Stimulated activated CD8-positive, alpha-beta memory T cell treated with anti-CD3 and anti-CD28 coated beads, Interleukin-7, amount 100 ng/mL, for 1 hour (primary cell): Measurements from ENCODE around the gene CBX2.

Experiments used
- DNase-seq, 2 donors: peaks; one replicate each; pipeline ENCODE4 v3.0.0-alpha.2; 2020; ENCODE audit warnings: low read depth in 2 of 2

CBX2 gene

DNA sequence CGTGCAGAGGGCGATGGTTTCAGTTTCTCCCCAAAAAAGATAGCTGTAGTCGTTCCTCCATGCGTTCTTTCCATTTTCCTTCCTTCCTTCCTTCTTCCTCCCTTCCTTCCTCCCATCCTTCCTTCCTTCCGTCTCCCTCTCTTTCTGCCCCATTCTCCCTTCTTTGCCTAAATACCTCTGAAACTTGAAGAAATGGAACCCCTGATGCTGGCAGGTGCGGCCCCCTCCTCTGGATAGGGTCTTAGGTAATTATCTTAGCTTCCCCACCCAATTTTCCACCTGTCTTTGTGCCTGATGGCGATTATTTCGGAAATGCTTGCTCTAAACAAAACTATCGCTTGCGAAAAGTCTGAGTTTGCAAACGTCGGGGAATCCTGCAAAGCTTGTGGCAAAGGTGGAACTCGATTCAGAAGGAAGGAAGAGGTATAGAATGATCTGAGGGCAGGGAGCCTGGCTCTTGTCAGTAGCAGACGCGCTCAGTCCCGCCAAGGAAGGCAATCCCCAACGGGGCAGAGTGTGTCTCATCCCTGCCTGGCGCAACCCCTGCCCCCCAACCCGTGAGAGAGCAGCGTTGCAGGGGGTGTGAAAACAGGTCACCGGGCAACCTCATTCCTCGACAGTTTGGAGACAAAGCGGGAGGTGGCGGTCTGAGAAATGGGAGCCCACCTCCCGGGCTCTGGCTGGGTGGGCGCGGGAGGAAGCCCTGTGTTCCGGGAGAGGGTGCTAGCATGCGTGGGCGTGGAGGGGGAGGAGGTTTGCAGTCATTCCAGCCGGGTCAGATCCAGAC, 21.8 kb downstream of the CBX2 start:
- no peak for DNase-seq

DNA sequence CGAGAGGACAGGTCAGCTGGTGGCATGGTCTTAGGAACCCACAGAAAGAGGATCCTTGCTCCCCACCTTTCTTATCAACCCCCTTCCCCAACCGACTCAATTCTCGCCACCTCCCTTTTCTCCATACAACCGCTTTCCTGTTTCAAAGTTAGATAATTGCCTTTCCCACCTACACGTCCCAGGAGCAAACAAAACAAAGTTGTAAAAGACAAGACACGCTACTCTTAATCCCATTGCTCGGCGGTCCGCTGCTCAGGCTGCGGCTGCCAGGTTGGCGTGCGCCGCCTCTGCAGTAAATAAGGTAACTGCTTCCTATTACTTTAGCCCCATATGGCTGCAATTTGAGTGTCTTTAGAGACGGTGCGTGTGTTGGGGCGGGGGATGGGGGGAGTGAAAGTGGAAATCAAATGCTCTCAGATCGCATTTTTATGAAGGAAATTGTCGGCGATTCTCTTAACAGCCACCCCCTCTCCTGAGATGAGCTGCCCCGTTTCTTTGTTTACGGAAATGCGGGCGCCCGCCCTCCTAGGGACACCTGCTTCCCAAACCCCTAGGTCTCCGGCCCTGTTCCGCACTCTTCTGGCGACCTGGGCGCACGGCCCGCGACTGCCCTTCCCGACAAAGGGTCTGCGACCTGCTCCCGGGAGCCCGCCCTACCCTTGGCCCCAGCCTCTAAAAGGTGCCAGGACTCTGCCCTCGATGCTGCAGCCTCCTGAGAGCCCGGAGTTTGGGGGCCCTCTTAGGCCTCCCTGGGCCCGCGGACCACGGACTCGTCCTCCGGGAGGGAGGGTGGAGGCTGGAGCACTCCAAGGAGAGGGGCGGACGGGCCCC, 22.6 kb downstream of the CBX2 start:
- DNase-seq, result no peak

DNA sequence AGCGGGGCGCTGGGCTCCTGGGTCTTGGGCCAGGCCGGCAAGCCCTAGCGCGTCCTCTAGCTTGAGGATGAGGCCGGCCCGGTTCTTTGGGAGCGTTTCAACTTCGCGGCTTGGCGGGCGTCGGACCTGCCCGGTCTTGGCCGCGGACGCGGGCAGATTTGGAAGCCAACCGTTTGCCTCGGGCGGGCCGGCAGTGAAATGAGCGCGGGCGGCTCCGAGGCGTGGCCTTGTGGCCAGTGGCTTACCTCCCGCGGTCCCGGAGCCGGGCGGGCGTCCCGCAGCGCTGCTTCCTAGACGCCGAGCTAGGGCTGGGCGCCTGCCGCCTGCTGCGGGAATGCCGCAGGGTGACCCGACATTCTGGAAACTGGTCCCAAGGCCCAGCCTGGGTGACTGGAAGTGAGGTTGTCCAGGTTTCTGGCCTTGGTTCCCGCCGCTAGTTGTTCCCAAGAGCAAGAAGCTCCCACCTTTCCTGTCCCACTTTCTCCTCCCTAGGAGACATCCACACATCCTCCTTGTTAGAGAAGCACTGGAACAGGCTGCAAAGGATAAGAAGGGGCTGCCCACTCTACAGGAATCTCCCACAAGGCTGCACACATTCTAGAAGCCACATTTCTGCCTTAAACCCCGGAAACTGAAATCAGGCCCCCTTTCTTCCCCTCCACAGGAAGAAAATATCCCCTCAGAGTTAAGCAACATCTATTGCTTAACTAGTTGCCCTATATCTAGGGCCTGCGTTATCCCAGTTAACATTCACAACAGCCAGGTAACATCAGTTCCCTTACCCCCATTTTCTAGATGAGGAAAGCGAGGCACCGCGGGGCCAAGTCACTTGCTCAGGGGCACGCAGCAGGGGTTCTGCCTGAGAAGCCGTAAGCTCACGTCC, 23.4 kb downstream of the CBX2 start:
- no peak for DNase-seq

- no peak for DNase-seq
Observed at GRCh38 chr17:79802039-79802735, 24.2 kb downstream of the CBX2 start.

- no peak for DNase-seq
Observed at GRCh38 chr17:79802736-79803420, 24.9 kb downstream of the CBX2 start.

- DNase-seq, result no peak
Observed at GRCh38 chr17:79803421-79803996, 25.6 kb downstream of the CBX2 start.

GRCh38 chr17:79803997-79804855, 26.3 kb downstream of the CBX2 start:
- no peak for DNase-seq

GRCh38 chr17:79804856-79805696, 27.1 kb downstream of the CBX2 start:
- DNase-seq, result no peak

DNA sequence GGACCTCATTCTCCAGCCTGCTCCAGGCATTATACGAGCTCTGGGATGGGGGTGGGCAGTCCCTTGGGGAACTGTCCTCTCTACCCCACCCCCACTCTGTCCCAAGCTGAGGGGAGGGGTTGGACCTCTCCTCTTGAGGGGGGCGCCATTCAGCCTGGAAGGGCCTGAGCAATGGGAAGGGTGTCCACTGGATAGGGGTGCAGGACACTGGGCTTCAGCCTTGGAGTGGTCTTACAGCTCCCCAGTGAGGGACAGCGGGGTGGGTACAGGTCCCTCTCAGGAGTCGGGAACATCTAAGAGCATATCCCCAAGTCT, 28.5 kb downstream of the CBX2 start:
- no peak for DNase-seq

DNA sequence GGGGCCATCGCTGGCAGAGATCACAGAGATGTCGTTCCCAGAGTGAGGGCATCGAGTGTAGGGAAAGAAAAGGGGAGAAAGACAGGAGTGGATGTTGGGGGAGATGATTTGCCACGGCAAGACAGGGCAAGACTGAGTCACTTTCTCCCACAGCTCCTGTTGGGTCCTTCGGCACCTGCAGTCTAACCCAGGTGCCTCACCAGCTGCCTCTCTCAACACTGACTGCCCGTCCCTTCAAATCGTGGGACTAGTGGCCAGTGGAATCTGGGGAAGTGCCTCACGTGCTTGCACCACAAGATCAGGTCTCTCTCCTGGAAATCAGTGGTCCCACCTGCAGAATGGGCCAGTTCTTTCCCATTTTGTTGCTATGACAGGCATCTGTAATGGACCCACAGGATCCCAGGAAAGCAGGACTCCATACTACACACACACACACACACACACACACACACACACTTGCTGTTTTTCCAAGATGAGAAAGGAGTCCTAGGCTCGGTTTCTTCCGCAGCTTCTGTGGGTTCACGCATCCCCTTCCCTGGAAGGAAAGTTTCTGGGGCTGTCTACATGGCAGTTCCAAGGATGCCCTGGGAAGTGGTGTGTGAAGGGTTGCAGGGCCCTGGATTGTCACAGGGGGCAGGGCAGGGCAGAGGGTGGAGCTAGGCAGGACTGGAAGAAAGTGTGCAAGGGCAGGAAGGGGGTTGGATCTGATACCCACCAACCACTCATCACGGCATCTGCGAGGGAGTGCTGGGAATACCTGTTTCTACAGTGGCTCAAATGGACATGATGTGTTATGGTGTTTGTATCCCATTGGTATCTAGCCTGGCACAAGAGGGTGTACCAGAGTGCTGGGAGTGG, 29.1 kb downstream of the CBX2 start:
- DNase-seq, result no peak

GRCh38 chr17:79808763-79809529, 31.0 kb downstream of the CBX2 start:
- DNase-seq, result no peak

- DNase-seq, result no peak
Observed at GRCh38 chr17:79809530-79810129, 31.7 kb downstream of the CBX2 start.

DNA sequence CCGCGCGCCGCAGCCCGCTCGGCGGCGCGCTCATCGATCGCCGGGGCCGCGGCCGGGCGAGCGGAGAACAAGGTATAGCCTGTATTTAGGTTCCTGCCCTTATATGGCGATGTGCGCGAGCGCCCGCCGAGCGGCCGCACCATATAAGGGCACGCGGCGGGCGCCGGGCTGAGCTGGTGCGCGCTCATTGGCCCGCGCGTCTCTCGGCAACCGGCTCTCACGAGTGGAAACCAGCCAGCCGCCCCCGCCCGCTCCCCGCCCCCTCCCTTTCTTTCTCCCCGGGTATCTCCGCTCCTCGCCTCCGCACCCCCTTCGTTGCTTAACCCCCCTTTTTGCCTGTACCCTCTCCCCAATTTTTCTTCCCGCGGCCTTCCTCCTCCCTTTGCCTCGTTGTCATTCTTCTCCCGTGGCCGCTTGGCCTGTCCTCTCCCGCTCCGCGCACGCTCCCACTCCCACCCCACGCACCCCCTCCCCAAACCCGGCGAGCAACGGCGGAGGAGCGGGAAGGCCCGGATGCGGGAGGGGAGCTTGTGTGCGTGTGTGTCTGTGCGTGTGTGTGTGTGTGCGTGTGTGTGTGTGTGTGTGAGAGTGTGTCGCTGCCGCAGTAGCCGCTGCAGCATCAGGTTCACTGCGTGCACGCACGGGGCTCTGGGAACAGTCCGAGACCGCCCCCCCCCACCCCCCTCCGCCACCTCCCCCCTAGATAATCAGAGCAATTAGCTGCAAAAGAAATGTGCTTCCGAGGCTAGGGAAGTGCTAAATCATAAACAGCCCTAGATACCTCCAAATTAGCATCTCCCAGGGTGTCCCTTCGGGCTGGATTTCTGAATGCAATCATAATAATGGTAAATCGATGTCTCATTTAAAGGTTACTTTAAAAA, 32.4 kb downstream of the CBX2 start:
- DNase-seq, result peak; percentile 44 to 57

DNA sequence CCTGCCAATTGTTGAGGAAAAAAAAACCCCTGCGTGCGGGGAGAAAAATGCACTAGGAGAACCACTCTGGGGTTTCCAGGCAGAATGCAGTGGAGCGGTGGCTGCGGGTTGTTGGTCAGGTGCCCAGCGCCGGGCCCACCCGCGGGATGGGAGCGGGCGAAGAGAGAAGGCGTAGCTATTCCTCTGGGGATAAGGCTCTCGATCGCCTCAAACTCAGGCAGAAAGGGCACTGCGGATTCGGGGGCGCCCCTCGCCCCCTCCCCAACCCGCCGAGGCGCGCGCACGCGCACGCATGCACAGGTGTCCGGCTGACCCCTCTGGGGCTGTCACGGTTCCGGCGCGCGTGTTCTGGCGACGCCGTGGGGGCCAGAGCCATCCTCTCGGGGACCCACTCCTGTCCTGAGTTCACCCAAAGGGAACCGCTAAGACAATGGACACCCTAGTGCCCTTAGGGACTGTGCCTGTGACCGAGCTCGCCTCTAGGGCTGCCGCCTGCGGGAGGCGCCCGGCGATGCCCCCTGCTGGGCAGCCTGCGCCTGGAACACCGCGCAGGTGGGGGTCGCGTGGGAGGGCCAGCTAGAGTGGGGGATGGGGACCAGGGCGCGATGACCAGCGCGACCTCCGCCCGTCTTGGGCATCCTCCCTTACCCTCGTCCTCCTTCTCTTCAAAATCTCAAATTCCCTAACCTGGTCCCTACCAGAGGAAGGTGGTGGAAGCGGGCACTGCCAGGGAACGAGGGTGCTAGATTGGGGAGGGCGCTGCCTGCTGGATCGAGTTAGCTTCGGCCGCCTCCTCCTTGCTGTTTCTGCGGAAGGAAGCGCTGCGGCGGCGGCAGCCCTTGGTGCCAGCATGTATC, 33.3 kb downstream of the CBX2 start:
- DNase-seq, result no peak
